Measurements from ENCODE around the gene TASP1.
A peak's percentile ranks its signal among the peaks of the same experiment; 100 is the strongest.
"Not testable (repeated sequence)": the region's sequence is repeated elsewhere in the genome, so short reads cannot be mapped to it uniquely, and the experiment has no call there.

The TASP1 gene

DNA sequence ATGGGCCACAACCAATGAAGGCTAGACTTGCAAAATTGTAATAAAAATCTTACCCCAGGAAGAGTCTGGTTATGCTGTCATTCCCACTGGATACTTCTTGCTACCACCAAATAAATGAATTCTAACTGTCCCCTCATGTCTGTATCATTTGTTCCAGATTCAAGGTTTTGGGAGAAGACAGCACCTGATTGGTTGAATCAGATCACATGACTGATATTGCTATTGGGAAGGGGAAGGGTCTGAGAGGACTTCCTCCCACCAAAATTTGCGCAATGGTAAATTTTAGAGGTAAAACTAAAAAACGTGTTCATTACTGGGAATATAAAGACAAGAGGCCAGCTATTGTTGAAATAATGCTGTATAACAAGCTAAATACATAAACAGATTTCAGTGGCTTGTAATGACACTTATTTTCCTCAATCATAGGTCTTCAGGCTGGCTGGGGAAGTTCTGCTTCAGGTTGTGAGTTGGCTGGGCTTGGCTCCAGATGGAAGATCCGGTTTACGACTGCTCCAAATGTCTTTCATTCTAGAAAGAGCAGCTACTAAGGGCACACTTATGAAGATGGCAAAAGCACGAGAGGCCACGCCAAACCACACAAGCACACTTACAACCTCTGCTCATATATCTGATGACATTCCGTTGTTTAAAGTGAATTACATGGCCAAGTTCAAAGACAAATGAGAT is 27.1 kb upstream of the TASP1 start:
- Mint-ChIP-seq H3K9me3 (no peaks in the 10 kb centered on the region), H3K27me3 (peaks cover 17 to 43% of the 10 kb centered on the region in 2 donors), H3K4me1 (ENCODE audit: low read depth in 2 of 2) (no peaks in the 10 kb centered on the region), H3K27ac (no peak overlapping the region), H3K4me3 (no peak overlapping the region), H3K36me3 (ENCODE audit: insufficient read depth) (no peaks in the 10 kb centered on the region)
- ATAC-seq (replicated peaks) (no peak), DNase-seq (no peak)

DNA sequence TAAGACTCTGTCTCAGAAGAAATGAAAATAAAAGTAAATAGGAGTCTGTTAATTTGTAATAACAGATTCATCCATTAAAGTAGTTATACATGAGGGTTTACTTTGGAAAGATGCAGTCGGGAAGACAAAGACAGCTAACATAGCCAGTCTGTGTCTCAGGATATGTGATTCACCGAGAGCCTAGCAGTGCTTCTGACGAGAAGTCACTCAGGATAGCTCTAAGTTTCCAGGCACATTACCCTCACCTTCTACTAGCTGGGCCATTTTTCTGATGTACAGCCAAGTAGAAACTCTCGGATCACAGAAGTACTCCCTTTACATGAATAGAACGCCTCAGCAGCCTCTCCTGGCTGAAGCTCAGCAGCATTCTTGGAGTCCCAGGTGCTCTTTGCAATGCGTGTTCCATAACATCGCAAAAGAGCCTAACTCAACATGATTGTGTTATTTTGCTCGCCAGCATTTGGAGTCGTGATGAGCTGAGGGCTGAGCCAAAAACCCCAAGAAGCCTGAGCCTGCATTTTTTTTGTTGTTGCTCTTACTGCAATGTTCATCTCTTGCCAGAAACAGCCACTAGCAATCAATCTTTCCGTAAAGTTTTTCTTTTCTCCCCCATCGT is 22.4 kb upstream of the TASP1 start:
- no peak overlapping the region for H3K27ac Mint-ChIP-seq
- H3K36me3 Mint-ChIP-seq (ENCODE audit: insufficient read depth): no peaks in the 10 kb centered on the region
- no peaks in the 10 kb centered on the region for H3K4me1 Mint-ChIP-seq (ENCODE audit: low read depth in 2 of 2)
- no peak overlapping the region for H3K4me3 Mint-ChIP-seq
- DNase-seq (no peak), ATAC-seq (replicated peaks) (no peak)
- no peaks in the 10 kb centered on the region for H3K9me3 Mint-ChIP-seq
- peaks cover 19 to 41% of the 10 kb centered on the region in 2 donors for H3K27me3 Mint-ChIP-seq

DNA sequence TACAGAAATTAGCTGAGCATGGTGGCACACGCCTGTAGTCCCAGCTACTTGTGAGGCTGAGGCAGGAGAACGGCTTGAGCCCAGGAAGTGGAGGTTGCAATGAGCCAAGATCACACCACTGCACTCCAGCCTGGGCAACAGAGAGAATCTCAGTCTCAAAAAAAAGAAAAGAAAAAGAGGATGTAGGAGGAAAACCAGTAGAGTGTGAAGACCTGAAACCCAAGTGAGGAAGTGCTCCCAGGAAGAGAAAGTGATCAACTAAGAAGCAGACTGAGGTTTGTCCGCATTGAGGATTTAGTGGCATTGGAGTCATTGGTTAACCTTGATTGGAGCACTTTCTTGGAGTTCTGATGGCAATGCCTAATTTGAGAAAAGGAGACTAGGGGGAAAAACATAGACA is 20.6 kb upstream of the TASP1 start:
- no peak overlapping the region for H3K4me3 Mint-ChIP-seq
- ATAC-seq (replicated peaks): no peak
- no peaks in the 10 kb centered on the region for H3K4me1 Mint-ChIP-seq (ENCODE audit: low read depth in 2 of 2)
- no peak overlapping the region for H3K27ac Mint-ChIP-seq
- H3K9me3 Mint-ChIP-seq: no peaks in the 10 kb centered on the region
- no peak for DNase-seq
- H3K27me3 Mint-ChIP-seq: peaks cover 29 to 36% of the 10 kb centered on the region in 2 donors
- no peaks in the 10 kb centered on the region for H3K36me3 Mint-ChIP-seq (ENCODE audit: insufficient read depth)

DNA sequence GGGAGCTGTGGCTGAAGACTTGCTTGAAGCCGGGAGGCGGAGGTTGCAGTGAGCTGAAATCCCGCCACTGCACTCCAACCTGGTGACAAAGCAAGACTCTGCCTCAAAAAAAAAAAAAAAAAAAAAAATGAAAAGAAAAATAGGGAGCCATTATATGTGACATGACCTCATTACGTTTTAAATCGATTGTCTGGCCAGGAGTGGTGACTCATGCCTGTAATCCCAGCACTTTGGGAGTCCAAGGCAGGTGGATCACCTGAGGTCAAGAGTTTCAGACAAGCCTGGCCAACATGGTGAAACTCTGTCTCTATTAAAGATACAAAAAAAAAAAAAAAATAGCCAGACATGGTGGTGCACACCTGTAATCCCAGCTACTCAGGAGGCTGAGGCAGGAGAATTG is 19.3 kb upstream of the TASP1 start:
- H3K9me3 Mint-ChIP-seq; ATAC-seq (replicated peaks); H3K36me3 Mint-ChIP-seq (ENCODE audit: insufficient read depth); H3K4me1 Mint-ChIP-seq (ENCODE audit: low read depth in 2 of 2); H3K27ac Mint-ChIP-seq; DNase-seq; H3K4me3 Mint-ChIP-seq: not testable (repeated sequence)
- peaks cover 35 to 40% of the 10 kb centered on the region in 2 donors for H3K27me3 Mint-ChIP-seq

DNA sequence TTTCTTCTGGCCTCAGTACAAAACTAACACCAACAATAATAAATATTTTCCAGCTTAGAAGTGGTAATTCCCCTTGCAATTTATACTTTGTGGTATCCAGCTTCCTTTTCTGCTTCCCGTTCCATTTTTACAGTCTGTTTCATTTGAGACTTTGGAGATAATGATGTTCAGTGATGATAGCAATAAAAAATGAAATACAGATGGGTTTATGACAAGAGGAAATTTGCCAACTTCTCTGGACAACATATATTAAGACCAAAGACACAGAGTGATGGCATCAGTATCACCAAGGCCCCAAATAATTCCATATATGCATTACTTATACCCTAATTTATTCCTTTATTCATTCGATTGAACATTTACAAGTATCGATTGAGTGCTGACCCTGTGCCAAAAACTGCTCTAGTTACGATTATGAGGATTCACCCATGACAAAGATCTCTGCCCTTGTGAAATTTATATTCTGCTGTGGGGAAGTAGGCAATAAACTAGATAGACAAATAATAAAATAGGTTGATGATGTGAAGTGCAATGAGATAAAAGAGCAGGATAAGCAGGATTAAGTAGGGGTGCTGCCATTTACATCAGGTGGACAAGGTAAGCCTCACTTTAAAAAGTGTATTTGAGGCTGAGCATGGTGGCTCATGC is 18.1 kb upstream of the TASP1 start:
- Mint-ChIP-seq H3K27me3 (peaks cover 41 to 45% of the 10 kb centered on the region in 2 donors), H3K9me3 (no peaks in the 10 kb centered on the region), H3K27ac (no peak overlapping the region), H3K4me3 (no peak overlapping the region), H3K36me3 (ENCODE audit: insufficient read depth) (no peaks in the 10 kb centered on the region), H3K4me1 (ENCODE audit: low read depth in 2 of 2) (no peaks in the 10 kb centered on the region)
- DNase-seq (no peak), ATAC-seq (replicated peaks) (no peak)

DNA sequence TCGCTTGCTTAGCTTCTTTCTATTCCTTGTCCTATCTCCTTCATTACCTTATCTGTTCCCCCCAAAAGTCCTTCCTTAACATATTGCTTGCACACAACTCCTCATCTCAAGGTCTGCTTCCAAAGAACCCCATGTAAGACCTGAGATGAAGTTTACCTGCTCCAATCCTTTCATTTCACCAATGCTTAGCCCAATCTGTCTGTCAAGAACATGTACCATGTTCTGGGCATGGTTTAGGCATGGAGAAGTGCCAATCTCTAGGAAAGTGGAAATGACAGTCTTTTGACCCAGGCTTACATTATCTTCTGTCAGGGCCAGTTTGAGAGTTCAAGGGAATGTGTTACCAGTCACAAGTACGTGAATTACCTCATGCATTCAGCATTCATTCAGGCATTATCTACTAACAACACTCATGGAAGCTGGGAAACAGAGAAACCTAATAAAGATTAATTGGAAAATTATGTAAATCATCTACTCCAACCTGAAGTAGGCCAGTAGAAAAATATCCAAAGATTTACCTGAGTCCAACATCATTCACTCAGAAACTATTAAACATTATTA is 15.8 kb upstream of the TASP1 start:
- peaks cover 3% of the 10 kb centered on the region for H3K36me3 Mint-ChIP-seq (ENCODE audit: insufficient read depth)
- ATAC-seq (replicated peaks): no peak
- H3K4me1 Mint-ChIP-seq (ENCODE audit: low read depth in 2 of 2): no peaks in the 10 kb centered on the region
- H3K27ac Mint-ChIP-seq: no peak overlapping the region
- no peak for DNase-seq
- peaks cover 63 to 64% of the 10 kb centered on the region in 2 donors for H3K27me3 Mint-ChIP-seq
- no peak overlapping the region for H3K4me3 Mint-ChIP-seq
- no peaks in the 10 kb centered on the region for H3K9me3 Mint-ChIP-seq

DNA sequence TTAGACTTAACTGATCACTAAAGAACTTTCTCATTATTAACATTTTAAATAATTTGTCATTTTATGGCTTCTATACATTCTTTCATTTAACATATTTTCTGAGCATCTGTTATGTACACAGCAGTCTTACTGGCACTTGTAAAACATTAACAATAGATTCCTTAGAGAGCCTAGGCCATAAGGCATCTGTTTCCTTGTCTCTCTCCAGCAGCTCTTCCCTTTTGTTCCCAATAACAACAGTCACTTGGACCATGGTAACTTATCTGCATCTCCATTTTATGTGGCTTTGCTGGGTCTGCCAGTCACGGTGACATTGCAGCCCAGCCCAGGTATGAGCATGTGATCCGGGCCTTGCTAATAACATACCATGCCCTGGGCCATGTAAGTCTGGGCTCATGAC is 11.7 kb upstream of the TASP1 start:
- no peaks in the 10 kb centered on the region for H3K4me1 Mint-ChIP-seq (ENCODE audit: low read depth in 2 of 2)
- H3K36me3 Mint-ChIP-seq (ENCODE audit: insufficient read depth): peaks cover 3% of the 10 kb centered on the region
- ATAC-seq (replicated peaks) (no peak), DNase-seq (no peak)
- H3K27me3 Mint-ChIP-seq: peaks cover 61 to 72% of the 10 kb centered on the region in 2 donors
- H3K27ac Mint-ChIP-seq: no peak overlapping the region
- no peaks in the 10 kb centered on the region for H3K9me3 Mint-ChIP-seq
- H3K4me3 Mint-ChIP-seq: no peak overlapping the region

DNA sequence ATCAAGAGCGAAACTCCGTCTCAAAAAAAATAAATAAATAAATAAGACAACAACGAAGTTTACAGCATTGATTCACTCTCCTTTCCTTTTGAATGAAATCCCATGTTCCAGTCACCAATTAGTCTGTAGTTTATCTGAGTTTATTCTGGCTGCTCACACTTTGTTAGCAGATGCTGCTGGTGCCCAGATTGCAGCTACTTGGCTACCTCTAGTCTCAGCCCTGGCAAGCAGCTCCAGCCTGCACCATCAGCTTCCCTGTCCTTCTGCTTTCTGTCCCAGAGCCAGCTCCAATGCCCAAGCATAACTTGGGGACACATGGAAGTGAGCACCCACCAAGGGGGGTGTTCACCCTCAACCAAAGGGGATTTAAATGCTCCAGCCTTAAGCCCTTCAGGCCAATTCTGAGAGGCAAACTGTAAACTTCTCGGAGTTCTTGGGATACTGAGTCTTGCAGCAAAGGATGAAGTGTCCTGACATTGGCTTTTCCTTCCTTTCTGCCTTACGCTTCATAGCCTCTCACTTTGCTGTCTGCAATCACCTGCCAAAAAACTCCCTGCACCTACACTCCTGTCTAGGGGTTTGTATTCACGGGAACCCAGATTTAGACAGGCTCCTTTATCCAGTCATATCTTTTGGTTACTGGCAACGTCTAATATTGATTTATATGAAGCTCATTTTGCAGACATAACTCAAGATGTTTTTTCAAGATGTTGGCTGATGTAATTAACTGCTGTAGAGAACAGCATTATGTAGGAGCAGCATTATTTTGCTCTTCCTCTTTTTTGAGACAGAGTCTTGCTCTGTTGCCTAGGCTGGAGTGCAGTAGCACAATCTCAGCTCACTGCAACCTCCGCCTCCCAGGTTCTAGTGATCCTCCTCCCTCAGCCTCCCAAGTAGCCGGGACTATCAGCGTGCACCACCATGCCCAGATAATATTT is 9.8 kb upstream of the TASP1 start:
- peaks cover 3% of the 10 kb centered on the region for H3K36me3 Mint-ChIP-seq (ENCODE audit: insufficient read depth)

DNA sequence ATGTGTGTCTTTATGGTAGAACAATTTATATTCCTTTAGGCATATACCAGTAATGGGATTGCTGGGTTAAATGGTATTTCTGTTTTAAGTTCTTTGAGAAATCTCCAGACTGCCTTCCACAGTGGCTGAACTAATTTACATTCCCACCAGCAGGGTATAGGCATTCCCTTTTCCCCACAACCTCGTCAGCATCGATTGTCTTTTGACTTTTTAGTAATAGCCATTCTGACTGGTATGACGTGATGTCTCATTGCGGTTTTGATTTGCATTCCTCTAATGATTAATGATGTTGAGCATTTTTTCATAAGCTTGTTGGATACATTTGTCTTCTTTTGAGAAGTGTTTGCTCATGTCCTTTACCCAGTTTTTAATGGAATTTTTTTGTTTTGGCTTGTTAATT is 5.3 kb upstream of the TASP1 start:
- ATAC-seq (replicated peaks): no peak
- Mint-ChIP-seq H3K27me3 (peaks cover 34 to 55% of the 10 kb centered on the region in 2 donors), H3K27ac (no peak overlapping the region), H3K4me3 (no peak overlapping the region), H3K4me1 (ENCODE audit: low read depth in 2 of 2) (peaks cover 3% of the 10 kb centered on the region in 2 donors), H3K36me3 (ENCODE audit: insufficient read depth) (peaks cover 1% of the 10 kb centered on the region), H3K9me3 (no peaks in the 10 kb centered on the region)
- DNase-seq: no peak

More for the DNA sequence above, 9.8 kb upstream of the TASP1 start:
- Mint-ChIP-seq H3K27me3 (peaks cover 68 to 73% of the 10 kb centered on the region in 2 donors), H3K4me1 (ENCODE audit: low read depth in 2 of 2) (no peaks in the 10 kb centered on the region), H3K9me3 (no peaks in the 10 kb centered on the region), H3K27ac (no peak overlapping the region), H3K4me3 (no peak overlapping the region)
- no peak for ATAC-seq (replicated peaks)
- no peak for DNase-seq

DNA sequence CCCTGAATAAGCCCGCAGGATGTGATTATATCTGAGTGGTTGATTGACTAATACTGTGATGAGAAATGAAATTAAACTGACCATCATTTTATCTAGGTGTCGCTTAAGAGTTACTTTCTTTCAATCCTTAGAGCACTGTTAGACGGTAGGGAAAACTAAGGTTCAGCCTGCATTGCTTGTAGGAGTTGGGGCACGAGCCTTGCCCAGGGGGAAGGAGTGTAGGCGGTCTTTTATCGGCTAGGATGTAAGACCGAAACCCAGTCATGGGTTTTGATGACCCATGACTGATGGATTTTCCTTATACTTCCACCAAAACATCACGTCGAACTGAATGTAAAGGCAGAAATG is 392 bp upstream of the TASP1 start:
- peak overlapping the region; percentile 91 to 93 for H3K27ac Mint-ChIP-seq
- peaks cover 0 to 25% of the 10 kb centered on the region in 2 donors for H3K27me3 Mint-ChIP-seq
- H3K36me3 Mint-ChIP-seq (ENCODE audit: insufficient read depth): peaks cover 10% of the 10 kb centered on the region
- no peak for DNase-seq
- no peak for ATAC-seq (replicated peaks)
- H3K4me3 Mint-ChIP-seq: peak overlapping the region; percentile 90 to 93
- peaks cover 12 to 22% of the 10 kb centered on the region in 2 donors for H3K4me1 Mint-ChIP-seq (ENCODE audit: low read depth in 2 of 2)
- no peaks in the 10 kb centered on the region for H3K9me3 Mint-ChIP-seq

DNA sequence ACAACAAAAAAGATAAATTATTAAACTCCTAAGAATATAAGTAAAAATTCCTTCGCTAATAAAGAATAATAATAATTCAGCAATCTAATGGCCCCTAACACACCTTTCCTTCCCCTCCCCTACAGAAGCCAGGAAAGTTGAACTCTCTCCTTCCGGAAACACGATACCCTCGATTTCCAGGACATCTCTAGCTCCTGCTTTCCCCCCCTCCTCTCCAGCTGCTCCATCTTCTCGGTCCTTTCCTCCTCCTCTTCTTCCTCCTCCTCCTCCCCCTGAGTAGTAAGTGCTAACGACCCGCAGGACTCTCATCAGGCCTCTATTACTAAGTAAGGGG is 603 bp downstream of the TASP1 start:
- H3K27me3 Mint-ChIP-seq: peaks cover 0 to 16% of the 10 kb centered on the region in 2 donors
- no peak for ATAC-seq (replicated peaks)
- no peaks in the 10 kb centered on the region for H3K9me3 Mint-ChIP-seq
- H3K4me3 Mint-ChIP-seq: peak overlapping the region; percentile 90 to 93
- H3K27ac Mint-ChIP-seq: peak overlapping the region; percentile 91 to 93
- peaks cover 12 to 25% of the 10 kb centered on the region in 2 donors for H3K4me1 Mint-ChIP-seq (ENCODE audit: low read depth in 2 of 2)
- DNase-seq: no peak
- H3K36me3 Mint-ChIP-seq (ENCODE audit: insufficient read depth): peaks cover 10% of the 10 kb centered on the region

DNA sequence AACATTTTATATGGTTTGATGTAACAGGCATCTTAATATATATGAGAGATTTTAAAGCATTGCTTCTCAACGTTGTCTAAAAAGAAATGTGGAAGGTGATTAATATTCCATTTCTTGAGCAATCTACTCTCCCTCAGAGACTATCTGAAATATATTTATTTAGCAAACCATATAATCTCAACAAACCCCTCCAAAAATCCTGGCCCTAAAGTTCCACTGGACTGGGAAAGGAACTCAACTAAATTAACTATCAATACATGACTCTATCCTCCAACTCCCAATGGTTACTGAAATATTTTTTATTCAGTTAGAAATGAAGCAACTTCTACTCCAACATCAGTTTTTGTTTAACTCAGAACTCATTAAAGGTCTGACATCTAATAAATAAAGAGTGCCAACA is 6.3 kb downstream of the TASP1 start:
- peaks cover 3% of the 10 kb centered on the region for H3K36me3 Mint-ChIP-seq (ENCODE audit: insufficient read depth)
- H3K27ac Mint-ChIP-seq: no peak overlapping the region
- ATAC-seq (replicated peaks): no peak
- no peaks in the 10 kb centered on the region for H3K27me3 Mint-ChIP-seq
- no peaks in the 10 kb centered on the region for H3K9me3 Mint-ChIP-seq
- no peak for DNase-seq
- H3K4me3 Mint-ChIP-seq: no peak overlapping the region
- peaks cover under 1 to 15% of the 10 kb centered on the region in 2 donors for H3K4me1 Mint-ChIP-seq (ENCODE audit: low read depth in 2 of 2)

DNA sequence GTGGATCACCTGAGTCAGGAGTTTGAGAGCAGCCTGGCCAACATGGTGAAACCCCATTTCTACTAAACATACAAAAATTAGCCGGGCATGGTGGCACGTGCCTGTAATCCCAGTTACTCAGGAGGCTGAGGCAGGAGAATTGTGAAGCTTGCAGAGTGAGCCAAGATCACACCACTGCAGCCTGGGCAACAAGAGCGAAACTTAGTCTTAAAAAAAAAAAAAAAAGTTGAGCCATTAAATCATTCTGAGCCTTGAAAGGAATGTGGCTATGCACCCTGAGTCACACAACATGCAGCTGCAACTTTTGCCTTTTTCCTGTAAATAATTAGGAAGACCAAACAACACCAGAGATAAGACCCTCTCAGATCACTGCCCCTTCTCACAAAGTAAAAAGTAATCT is 11.2 kb downstream of the TASP1 start:
- not testable (repeated sequence) for H3K27ac Mint-ChIP-seq; H3K9me3 Mint-ChIP-seq; H3K27me3 Mint-ChIP-seq; H3K4me1 Mint-ChIP-seq (ENCODE audit: low read depth in 2 of 2); DNase-seq; ATAC-seq (replicated peaks); H3K4me3 Mint-ChIP-seq
- peaks cover 16% of the 10 kb centered on the region for H3K36me3 Mint-ChIP-seq (ENCODE audit: insufficient read depth)

Measured in effector memory CD8-positive, alpha-beta T cell (primary cell).